ENCODE data around the gene SELENOF.

- TF ChIP-seq EZH2 (IDR thresholded peaks at IDR 0.05; ENCODE audit: borderline replicate concordance, low read length) (no peak), CTCF (conservative IDR thresholded peaks at IDR 0.05 in 1 of 2, IDR thresholded peaks at IDR 0.05 in 1 of 2; ENCODE audit: extremely low read depth in 1 of 2, insufficient read depth in 1 of 2, low read depth in 1 of 2, low read length in 2 of 2) (no peak)
Observed at GRCh38 chr1:86871001-86871400, 42.9 kb downstream of the SELENOF start.
